Activated CD4-positive, alpha-beta T cell treated with anti-CD3 and anti-CD28 coated beads for 48 hours (primary cell): Measurements from ENCODE around the gene HPF1.

Experiments used
- DNase-seq: peaks from one replicate; pipeline ENCODE4 v3.0.0-alpha.2; 2020

HPF1 gene

DNA sequence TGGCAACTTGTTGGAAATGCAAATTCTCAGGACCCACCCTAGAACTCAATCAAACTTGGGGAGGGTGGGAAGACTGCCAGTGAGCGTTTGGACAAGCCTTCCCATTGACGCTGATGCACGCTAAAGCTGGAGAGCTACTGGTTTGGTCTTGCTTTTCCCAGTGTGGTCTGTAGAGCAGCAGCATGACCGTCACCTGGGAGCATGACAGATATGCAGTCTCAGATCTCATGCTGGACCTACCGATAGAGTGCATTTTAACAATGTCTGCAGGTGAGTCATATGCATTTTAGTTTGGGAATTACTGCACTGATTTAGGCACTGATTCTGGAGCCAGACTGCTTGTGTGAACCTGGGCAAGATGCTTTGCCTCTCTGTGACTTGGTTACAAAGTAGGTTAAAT, 27.2 kb downstream of the HPF1 start:
- no peak for DNase-seq

DNA sequence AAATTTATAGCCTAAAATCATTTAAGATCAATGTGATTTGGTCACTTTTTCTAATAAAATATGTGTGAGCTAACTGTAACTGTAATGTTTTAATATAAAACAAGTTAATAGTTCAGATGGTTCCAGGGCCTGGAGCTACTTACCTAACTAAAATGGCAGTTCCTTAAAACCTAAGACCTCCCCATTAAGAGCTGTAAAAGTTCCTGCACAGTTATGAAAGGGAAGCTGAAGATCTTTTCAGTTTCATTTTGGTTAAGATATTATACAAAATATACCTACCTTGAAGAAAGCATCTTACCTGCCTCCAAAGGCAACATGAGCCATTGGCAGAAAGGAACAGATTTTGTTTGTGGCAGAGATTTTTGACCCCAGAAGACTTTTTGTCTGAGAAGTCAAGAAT, 30.1 kb downstream of the HPF1 start:
- no peak for DNase-seq

GRCh38 chr4:169724260-169724659, 33.5 kb downstream of the HPF1 start:
- no peak for DNase-seq

- no peak for DNase-seq
Observed at GRCh38 chr4:169723207-169723965, 34.4 kb downstream of the HPF1 start.

GRCh38 chr4:169720529-169720928, 37.2 kb downstream of the HPF1 start:
- no peak for DNase-seq

DNA sequence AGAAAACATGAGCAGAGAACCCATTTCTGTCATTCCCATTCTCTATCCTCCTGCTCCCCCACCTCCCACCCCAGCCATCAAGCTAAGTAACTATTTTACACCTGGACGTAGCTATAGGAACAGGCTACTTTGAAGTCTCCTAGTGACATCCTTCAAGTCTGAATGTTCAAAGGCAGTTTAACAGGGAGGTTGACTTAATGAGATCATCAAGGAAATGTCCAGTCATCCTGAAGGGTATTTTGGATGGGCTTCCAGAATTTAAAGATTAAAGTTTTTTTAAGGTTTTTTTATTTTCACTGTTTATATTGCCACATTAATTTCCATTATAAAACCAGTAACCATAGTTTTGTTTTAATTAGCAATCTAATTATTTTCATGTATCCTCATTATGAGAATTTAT, 41.1 kb downstream of the HPF1 start:
- no peak for DNase-seq

DNA sequence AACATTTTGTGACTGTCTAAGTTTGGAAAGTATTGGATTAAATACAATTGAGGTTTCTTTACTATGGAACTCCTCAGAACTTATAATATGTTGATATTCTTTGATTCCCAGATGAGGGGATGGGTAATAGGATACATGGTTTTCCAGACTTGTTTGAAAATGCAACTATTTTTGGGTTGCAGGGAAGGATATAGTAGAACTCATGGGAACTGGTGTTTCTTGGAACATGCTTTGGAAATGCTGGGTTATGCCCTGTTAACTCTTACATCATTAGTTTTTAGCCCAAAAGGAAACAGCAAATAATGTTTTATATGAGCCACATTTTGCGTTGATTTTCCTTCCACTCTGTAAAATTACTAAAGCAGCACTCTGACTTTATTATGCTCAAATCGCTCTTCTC, 41.9 kb downstream of the HPF1 start:
- DNase-seq = no peak

DNA sequence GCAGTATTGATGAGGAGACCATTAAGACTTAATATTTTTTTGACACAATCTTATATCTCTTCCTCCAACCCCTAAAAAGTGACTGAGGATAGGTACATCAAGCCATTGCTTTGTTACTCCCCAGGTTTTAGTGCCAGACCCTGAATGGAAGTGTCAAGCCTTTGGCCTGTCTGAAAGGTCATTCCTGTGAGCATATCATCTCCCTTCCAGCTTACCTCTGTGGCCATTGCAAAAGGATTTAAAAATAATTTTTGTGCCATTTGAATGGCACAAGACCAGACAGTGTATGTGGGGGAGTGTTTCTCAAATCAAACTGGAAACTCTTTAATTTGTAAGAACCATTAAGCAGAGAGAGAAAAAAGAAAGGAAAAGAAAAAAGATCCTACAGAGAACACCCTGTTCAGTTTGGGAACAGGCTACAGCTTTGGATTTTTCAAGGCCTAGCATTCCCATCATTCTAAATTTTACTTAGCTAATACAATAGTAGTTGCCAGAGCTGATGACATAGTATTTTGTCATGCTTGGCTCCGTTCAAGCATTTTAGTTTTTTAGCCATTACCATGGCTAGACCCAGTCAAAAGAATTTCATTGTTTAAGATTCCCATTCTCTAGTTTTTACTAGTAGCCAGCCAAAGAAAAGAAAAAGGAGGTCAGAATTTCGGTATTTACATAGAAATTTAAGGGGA, 49.6 kb downstream of the HPF1 start:
- no peak for DNase-seq

DNA sequence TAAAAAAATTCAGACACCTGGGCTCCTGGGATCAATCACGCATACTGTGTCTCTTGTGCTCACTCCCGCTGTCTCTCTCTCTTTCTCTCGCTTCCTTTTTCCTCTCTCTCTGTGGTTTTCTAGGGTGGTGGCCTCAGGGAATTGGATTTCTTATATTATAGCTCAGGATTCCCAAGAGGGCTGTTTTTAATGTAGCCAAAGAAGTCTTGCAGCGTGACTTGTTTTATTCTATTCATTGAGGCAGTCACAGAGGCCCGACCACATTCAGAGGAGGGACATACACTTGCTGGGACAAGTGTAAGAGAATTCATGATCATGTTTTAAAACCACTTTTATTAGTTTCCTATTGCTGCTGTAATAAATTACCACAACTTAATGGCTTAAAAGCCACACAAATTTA, 59.4 kb downstream of the HPF1 start:
- no peak for DNase-seq

DNA sequence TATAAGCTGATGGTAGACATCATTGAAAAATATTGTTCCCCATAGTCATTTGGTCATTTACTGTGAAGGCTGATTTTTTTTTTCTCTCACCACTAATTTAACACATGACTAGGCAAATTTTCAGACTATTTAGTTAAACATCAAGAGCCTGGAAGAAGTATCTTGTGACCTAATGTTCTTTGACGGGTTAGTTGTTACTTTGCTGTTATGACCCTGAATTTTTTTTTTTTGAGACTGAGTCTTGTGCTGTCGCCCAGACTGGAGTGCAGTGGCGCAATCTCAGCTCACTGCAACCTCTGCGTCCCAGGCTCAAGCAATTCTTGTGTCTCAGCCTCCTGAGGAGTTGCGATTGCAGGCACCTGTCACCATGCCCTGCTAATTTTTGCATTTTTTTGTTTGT, 67.0 kb downstream of the HPF1 start:
- no peak for DNase-seq

GRCh38 chr4:169689681-169690080, 68.1 kb downstream of the HPF1 start:
- DNase-seq = no peak

DNA sequence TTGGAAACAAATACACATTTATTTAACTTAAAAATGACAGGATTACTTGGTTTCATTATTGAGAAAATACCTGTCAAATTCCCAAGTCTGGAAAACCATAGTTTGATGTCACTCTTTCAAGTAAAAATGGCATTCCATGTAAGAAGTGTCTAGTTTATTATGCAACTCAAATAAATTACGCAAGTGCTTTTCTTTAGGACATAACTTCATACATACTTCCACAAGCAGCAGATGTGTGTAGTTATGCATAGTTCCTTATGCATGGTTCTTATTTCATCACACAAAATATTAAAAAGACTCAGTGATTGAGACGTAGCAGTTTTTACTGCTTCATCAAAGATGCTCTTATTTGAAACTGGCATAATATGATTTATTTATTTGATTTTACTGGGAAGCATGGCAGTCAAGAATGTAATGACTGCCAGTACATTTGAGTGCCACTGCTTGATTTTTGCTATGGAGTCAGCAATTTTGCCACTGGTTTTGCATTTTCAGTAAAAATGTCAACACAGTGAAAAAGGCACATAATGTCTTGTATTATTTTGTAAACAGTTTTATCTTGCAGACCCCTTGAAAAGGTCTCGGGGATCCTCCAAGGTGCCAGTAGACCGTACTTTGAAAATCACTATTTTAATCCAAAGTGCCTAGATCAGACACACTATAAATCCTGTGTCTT, 75.2 kb downstream of the HPF1 start:
- no peak for DNase-seq
